Smooth muscle cell (in vitro differentiated cells): Measurements from ENCODE around the gene EXOSC3. TPM values are rescaled to one million over a fixed set of nuclear protein-coding genes. Genes with fewer than 3 reads are reported as not detected.

Experiments used
- DNase-seq: peaks from one replicate; lab custom pipeline; 2025; ENCODE audit not compliant: unreplicated experiment; lab: John Stamatoyannopoulos, UW
- H2AFZ ChIP-seq: fragments of 200-600 bp; sonication (generic); 2 replicates; pipeline ENCODE4 v1.6.0; 2016; ENCODE audit warnings: antibody characterized with exemption, low read depth, mild to moderate bottlenecking
- H3F3A ChIP-seq: fragments of 200-600 bp; sonication (generic); 2 replicates; pipeline ENCODE4 v1.6.0; 2017; ENCODE audit warnings: antibody characterized with exemption, low read depth
- H3K27ac ChIP-seq: fragments of 200-600 bp; sonication (generic); 2 replicates; pipeline ENCODE4 v1.5.1; 2016; ENCODE audit warnings: low read depth, mild to moderate bottlenecking
- H3K27me3 ChIP-seq: fragments of 200-600 bp; sonication (generic); 2 replicates; pipeline ENCODE4 v1.6.1; 2016; ENCODE audit warnings: low read depth, mild to moderate bottlenecking
- H3K36me3 ChIP-seq: fragments of 200-600 bp; sonication (generic); 2 replicates; pipeline ENCODE4 v1.5.1; 2016; ENCODE audit warnings: low read depth
- H3K4me1 ChIP-seq: fragments of 200-600 bp; sonication (generic); 2 replicates; pipeline ENCODE4 v1.5.1; 2016; ENCODE audit warnings: low read depth
- H3K4me2 ChIP-seq: fragments of 200-600 bp; sonication (generic); 2 replicates; pipeline ENCODE4 v1.6.0; 2016; ENCODE audit warnings: mild to moderate bottlenecking
- H3K4me3 ChIP-seq: fragments of 200-600 bp; sonication (generic); 2 replicates; pipeline ENCODE4 v1.5.1; 2016; ENCODE audit warnings: mild to moderate bottlenecking
- H3K79me2 ChIP-seq: fragments of 200-600 bp; sonication (generic); 2 replicates; pipeline ENCODE4 v1.6.0; 2016; ENCODE audit warnings: low read depth, mild to moderate bottlenecking
- H3K9ac ChIP-seq: fragments of 200-600 bp; sonication (generic); 2 replicates; pipeline ENCODE4 v1.6.0; 2016; ENCODE audit warnings: low read depth
- H3K9me3 ChIP-seq: fragments of 200-600 bp; sonication (generic); replicated peaks from 2 replicates; pipeline ENCODE4 v1.5.1; 2016; ENCODE audit warnings: low read depth
- H4K20me1 ChIP-seq: fragments of 200-600 bp; sonication (generic); 2 replicates; pipeline ENCODE4 v1.6.0; 2016; ENCODE audit warnings: low read depth
- WGBS: methylation state at CpG from one replicate; pipeline ENCODE4 v1.1.7; 2016; ENCODE audit warnings: low lambda C conversion rate; 5-methylcytosine and 5-hydroxymethylcytosine counted together
- polyA plus RNA-seq: library from polyadenylated mRNA; unstranded; fragments of >200 nt; fragmentation: Nextera tagmentation; extraction: Ambion mirVana; gene quantifications from 2 replicates; pipeline ENCODE4 v1.2.1, GENCODE V29; 2016
- total RNA-seq: library from RNA; depleted of rRNA; stranded (reverse); fragments of >200 nt; gene quantifications from 2 replicates; pipeline ENCODE4 v1.2.3, GENCODE V29; 2014
- TF ChIP-seq, protein P1 (sequence below): fragments of 200-600 bp; sonication (generic); IDR thresholded peaks from 2 replicates; pipeline ENCODE4 v1.5.1; 2017; ENCODE audit warnings: borderline replicate concordance, mild to moderate bottlenecking, antibody characterized with exemption; ENCODE audit not compliant: insufficient read depth, poor library complexity, severe bottlenecking

The EXOSC3 gene
- total and polyA plus RNA-seq, 2 experiments from 2014 or later, result 21.6 to 22.6 TPM

DNA sequence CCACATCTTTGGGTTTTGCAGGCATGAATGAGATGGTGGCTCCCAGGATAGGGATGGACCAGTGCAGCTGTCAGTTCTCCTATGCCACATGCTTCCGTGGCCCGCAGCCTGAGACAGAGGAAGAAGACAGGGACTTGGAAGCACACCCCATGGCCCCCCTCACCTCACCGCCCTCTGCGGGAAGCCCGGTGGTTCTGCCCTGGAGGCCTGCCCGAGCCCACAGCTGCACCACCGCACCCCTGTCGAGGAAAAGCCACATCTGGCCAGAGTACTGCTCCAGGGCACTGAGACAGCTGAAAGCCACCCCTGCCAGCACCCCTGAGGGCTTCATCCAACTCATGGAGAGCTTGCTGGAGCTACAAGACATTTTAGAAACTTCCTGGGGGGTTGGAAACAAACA lies 38.9 kb downstream of the EXOSC3 start:
- WGBS, result 87% methylated on average over 8 of the region's 8 CpGs
- Histone ChIP-seq H3K79me2 (no peaks in the 10 kb centered on the region), H4K20me1 (no peaks in the 10 kb centered on the region), H3K4me3 (no peak overlapping the region), H3K9me3 (no peaks in the 10 kb centered on the region), H2AFZ (no peak overlapping the region), H3K36me3 (no peaks in the 10 kb centered on the region), H3K9ac (no peak overlapping the region), H3K4me2 (no peak overlapping the region), H3K4me1 (peaks cover 3% of the 10 kb centered on the region), H3F3A (peaks cover 3% of the 10 kb centered on the region), H3K27ac (no peak overlapping the region), H3K27me3 (no peaks in the 10 kb centered on the region)
- no peak for DNase-seq
- TF ChIP-seq, protein P1, sequence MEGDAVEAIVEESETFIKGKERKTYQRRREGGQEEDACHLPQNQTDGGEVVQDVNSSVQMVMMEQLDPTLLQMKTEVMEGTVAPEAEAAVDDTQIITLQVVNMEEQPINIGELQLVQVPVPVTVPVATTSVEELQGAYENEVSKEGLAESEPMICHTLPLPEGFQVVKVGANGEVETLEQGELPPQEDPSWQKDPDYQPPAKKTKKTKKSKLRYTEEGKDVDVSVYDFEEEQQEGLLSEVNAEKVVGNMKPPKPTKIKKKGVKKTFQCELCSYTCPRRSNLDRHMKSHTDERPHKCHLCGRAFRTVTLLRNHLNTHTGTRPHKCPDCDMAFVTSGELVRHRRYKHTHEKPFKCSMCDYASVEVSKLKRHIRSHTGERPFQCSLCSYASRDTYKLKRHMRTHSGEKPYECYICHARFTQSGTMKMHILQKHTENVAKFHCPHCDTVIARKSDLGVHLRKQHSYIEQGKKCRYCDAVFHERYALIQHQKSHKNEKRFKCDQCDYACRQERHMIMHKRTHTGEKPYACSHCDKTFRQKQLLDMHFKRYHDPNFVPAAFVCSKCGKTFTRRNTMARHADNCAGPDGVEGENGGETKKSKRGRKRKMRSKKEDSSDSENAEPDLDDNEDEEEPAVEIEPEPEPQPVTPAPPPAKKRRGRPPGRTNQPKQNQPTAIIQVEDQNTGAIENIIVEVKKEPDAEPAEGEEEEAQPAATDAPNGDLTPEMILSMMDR, result no peak

DNA sequence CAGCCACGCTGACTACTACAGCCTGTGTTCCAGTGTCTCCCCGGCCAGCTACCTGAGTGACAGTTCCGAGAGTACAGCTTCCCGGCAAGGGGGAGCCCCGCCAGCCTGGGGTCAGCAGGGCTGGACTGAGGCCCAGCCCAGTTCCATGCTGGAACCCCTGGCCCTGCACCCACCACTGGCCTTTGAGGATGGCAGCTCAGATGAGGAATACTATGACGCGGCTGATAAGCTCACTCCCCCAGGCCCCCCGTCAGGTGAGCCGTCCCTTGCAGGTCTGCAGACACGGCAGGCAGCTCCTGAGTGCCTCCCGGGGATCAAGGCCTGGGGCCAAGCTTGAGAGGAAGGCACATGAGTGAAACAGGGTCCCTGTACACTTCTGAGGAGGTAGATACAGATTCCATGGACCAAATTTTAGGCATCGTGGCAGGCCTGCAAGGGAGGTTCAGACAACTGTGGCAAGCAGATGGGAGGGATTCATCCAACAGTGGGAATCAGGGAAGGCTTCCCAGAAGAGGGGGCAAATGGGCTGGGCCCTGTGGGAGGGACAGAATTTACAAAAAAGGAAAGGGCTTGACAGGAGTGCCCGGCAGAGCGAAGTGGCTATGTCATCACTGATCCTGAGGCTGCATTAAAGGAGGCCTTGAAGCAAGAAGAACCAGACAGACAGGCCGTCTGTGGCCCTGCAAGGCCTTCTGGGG lies 44.1 kb downstream of the EXOSC3 start:
- Histone ChIP-seq H3K9me3 (no peaks in the 10 kb centered on the region), H3K27ac (no peak overlapping the region), H4K20me1 (no peaks in the 10 kb centered on the region), H3K79me2 (no peaks in the 10 kb centered on the region), H3K4me1 (no peaks in the 10 kb centered on the region), H3K36me3 (no peaks in the 10 kb centered on the region), H3K9ac (no peak overlapping the region), H3K27me3 (no peaks in the 10 kb centered on the region), H3K4me3 (no peak overlapping the region), H3F3A (no peaks in the 10 kb centered on the region), H2AFZ (no peak overlapping the region), H3K4me2 (no peak overlapping the region)
- TF ChIP-seq, protein P1, result no peak
- 87% methylated on average over 15 of the region's 15 CpGs for WGBS
- DNase-seq, result no peak

GRCh38 chr9:37740128-37740527 lies 44.7 kb downstream of the EXOSC3 start:
- H3K4me2 ChIP-seq, result no peak overlapping the region
- H3K4me1 ChIP-seq, result no peaks in the 10 kb centered on the region
- no peaks in the 10 kb centered on the region for H4K20me1 ChIP-seq
- H3K27me3 ChIP-seq, result no peaks in the 10 kb centered on the region
- H3K9ac ChIP-seq, result no peak overlapping the region
- no peaks in the 10 kb centered on the region for H3K79me2 ChIP-seq
- WGBS, result 99% methylated on average over 16 of the region's 16 CpGs
- no peak overlapping the region for H2AFZ ChIP-seq
- H3K27ac ChIP-seq, result no peak overlapping the region
- DNase-seq, result no peak
- no peaks in the 10 kb centered on the region for H3F3A ChIP-seq
- H3K36me3 ChIP-seq, result no peaks in the 10 kb centered on the region
- no peaks in the 10 kb centered on the region for H3K9me3 ChIP-seq
- H3K4me3 ChIP-seq, result no peak overlapping the region
- TF ChIP-seq, protein P1, result no peak

DNA sequence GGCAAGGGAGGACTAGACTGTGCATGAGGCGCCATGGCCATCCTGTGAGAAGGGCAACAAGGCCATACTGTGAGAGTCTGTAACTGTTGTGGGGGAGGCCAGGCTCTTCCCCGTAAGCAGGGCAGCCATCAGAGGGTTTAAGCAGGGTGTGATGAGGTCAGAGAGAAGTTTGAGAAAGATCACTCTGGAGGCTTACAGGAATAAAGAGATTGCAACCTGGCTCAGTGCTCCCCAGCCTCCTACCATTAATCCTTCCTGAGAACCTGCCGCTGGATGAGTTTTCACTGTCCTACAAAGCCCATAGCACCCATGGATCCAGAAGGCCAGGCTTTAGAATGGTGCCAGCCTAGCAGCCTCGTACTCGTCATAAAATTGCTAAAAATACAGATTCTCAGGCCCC lies 45.6 kb downstream of the EXOSC3 start:
- H3K4me1 ChIP-seq, result no peaks in the 10 kb centered on the region
- H3K79me2 ChIP-seq, result no peaks in the 10 kb centered on the region
- TF ChIP-seq, protein P1, result no peak
- no peak overlapping the region for H3K4me3 ChIP-seq
- WGBS, result 92% methylated on average over 5 of the region's 5 CpGs
- H3K9me3 ChIP-seq, result no peaks in the 10 kb centered on the region
- H4K20me1 ChIP-seq, result no peaks in the 10 kb centered on the region
- H3K27ac ChIP-seq, result no peak overlapping the region
- no peak overlapping the region for H3K4me2 ChIP-seq
- DNase-seq, result no peak
- no peaks in the 10 kb centered on the region for H3F3A ChIP-seq
- no peak overlapping the region for H3K9ac ChIP-seq
- no peaks in the 10 kb centered on the region for H3K36me3 ChIP-seq
- H2AFZ ChIP-seq, result no peak overlapping the region
- H3K27me3 ChIP-seq, result no peaks in the 10 kb centered on the region
